H1 (cell line): Measurements from ENCODE around the gene CELF2. TPM values are rescaled to one million over a fixed set of nuclear protein-coding genes. Genes with fewer than 3 reads are reported as not detected.

Experiments
- CTBP2 ChIP-seq: IDR thresholded peaks from 2 replicates; pipeline ENCODE4 v1.7.0; 2011; ENCODE audit warnings: borderline replicate concordance, mild to moderate bottlenecking, moderate library complexity, mixed read lengths, low read length; ENCODE audit not compliant: insufficient read depth, insufficient read length
- EZH2 ChIP-seq: fragments of 200-600 bp; sonication (generic); IDR thresholded peaks from 2 replicates; pipeline ENCODE4 v1.7.1; 2012; ENCODE audit warnings: low read depth, mild to moderate bottlenecking, moderate library complexity, low read length, inconsistent platforms; ENCODE audit not compliant: severe bottlenecking
- JUND ChIP-seq: IDR thresholded peaks from 2 replicates; pipeline ENCODE4 v1.6.1; 2011; ENCODE audit warnings: mild to moderate bottlenecking, improper control_type of control experiment, low read length
- PHF8 ChIP-seq: fragments of 200-600 bp; sonication (generic); conservative IDR thresholded peaks from 2 replicates; pipeline ENCODE4 v1.7.1; 2012; ENCODE audit warnings: low read depth, mild to moderate bottlenecking, inconsistent platforms, low read length, moderate library complexity
- USF2 ChIP-seq: IDR thresholded peaks from 2 replicates; pipeline ENCODE4 v1.6.1; 2011; ENCODE audit warnings: low read length, improper control_type of control experiment
- polyA plus RNA-seq, 7 experiments: library from polyadenylated mRNA; depleted of rRNA in 3 of 7; stranded (reverse) in 5 of 7; unstranded in 2 of 7; fragments of >200 nt in 5 of 7; fragments of 200-250 nt in 2 of 7; gene quantifications; 1 replicate in 5 of 7; 2 replicates in 1 of 7; 4 replicates in 1 of 7; pipeline versions ENCODE4 v1.2.1 to v1.2.3, GENCODE V29; 2011 to 2013; ENCODE audit warnings: missing spikeins in 2 of 7, mixed read lengths in 2 of 7
- total RNA-seq: library from RNA; stranded (reverse); fragmentation: NEBNext Ultra II Directional; extraction: Animal tissue kit (Norgen Biotek cat#: 25700); gene quantifications from 2 replicates; pipeline ENCODE4 v1.2.1, GENCODE V29; 2021
- TF ChIP-seq, protein P1 (sequence below), 3 experiments: IDR thresholded peaks; 1 replicate in 2 of 3; 2 replicates in 1 of 3; pipeline versions ENCODE4 v1.5.1 to v1.6.1; 2011; ENCODE audit warnings: low read length in 3 of 3, mild to moderate bottlenecking in 3 of 3, inconsistent platforms in 2 of 3, low read depth in 1 of 3, moderate library complexity in 1 of 3; ENCODE audit not compliant: insufficient read depth in 1 of 3; ENCODE audit errors: control extremely low read depth in 1 of 3

CELF2 gene
- total and polyA plus RNA-seq, 2 of the 8 experiments (the other 6 are each of a cell fraction or from before 2014, with no cell fraction given): 18.3 to 22.7 TPM

- TF ChIP-seq PHF8 (no peak), CTBP2 (no peak), JUND (no peak), EZH2 (no peak), USF2 (no peak)
- TF ChIP-seq, protein P1, sequence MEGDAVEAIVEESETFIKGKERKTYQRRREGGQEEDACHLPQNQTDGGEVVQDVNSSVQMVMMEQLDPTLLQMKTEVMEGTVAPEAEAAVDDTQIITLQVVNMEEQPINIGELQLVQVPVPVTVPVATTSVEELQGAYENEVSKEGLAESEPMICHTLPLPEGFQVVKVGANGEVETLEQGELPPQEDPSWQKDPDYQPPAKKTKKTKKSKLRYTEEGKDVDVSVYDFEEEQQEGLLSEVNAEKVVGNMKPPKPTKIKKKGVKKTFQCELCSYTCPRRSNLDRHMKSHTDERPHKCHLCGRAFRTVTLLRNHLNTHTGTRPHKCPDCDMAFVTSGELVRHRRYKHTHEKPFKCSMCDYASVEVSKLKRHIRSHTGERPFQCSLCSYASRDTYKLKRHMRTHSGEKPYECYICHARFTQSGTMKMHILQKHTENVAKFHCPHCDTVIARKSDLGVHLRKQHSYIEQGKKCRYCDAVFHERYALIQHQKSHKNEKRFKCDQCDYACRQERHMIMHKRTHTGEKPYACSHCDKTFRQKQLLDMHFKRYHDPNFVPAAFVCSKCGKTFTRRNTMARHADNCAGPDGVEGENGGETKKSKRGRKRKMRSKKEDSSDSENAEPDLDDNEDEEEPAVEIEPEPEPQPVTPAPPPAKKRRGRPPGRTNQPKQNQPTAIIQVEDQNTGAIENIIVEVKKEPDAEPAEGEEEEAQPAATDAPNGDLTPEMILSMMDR (IDR thresholded peaks at IDR 0.05; ENCODE audit: control extremely low read depth in 1 of 3, insufficient read depth in 1 of 3, low read depth in 1 of 3, low read length in 3 of 3): no peak
These were observed 57.0 kb downstream of the CELF2 start (continued) for GRCh38 chr10:11074536-11075267.
